GM19395 (cell line): ENCODE results near the gene ARMC9.
A peak's percentile ranks its signal among the peaks of the same experiment; 100 is the strongest.
"Not testable (repeated sequence)": the region's sequence is repeated elsewhere in the genome, so short reads cannot be mapped to it uniquely, and the experiment has no call there.

Experiments
- ATAC-seq: cut with Tn5 transposase; IDR thresholded peaks from one replicate; pipeline ENCODE4 v1.9.1; 2021; ENCODE audit warnings: mild to moderate bottlenecking, moderate library complexity; ENCODE audit not compliant: unreplicated experiment

The ARMC9 gene

GRCh38 chr2:231359948-231360347 is 161.5 kb downstream of the ARMC9 start:
- no peak for ATAC-seq

GRCh38 chr2:231360401-231360800 is 162.0 kb downstream of the ARMC9 start:
- ATAC-seq = no peak

GRCh38 chr2:231360881-231361371 is 162.5 kb downstream of the ARMC9 start:
- ATAC-seq = no peak

- ATAC-seq = peak; percentile 91
Measured at GRCh38 chr2:231361701-231362554, 163.5 kb downstream of the ARMC9 start.

- no peak for ATAC-seq
Measured at GRCh38 chr2:231362555-231363184, 164.2 kb downstream of the ARMC9 start.

- ATAC-seq = no peak
Measured at GRCh38 chr2:231364061-231364460, 165.6 kb downstream of the ARMC9 start.

GRCh38 chr2:231364961-231365810 is 166.8 kb downstream of the ARMC9 start:
- no peak for ATAC-seq

- ATAC-seq = no peak
Measured at GRCh38 chr2:231367178-231367577, 168.7 kb downstream of the ARMC9 start.

GRCh38 chr2:231369580-231370428 is 171.4 kb downstream of the ARMC9 start:
- ATAC-seq = no peak

GRCh38 chr2:231370429-231370748 is 172.0 kb downstream of the ARMC9 start:
- no peak for ATAC-seq

GRCh38 chr2:231370749-231371429 is 172.5 kb downstream of the ARMC9 start:
- ATAC-seq = no peak

- no peak for ATAC-seq
Measured at GRCh38 chr2:231371430-231372054, 173.1 kb downstream of the ARMC9 start.

- ATAC-seq = no peak
Measured at GRCh38 chr2:231372326-231372725, 173.9 kb downstream of the ARMC9 start.

- ATAC-seq = no peak
Measured at GRCh38 chr2:231373184-231373583, 174.8 kb downstream of the ARMC9 start.

GRCh38 chr2:231373786-231374349 is 175.4 kb downstream of the ARMC9 start:
- ATAC-seq = no peak

- ATAC-seq = no peak
Measured at GRCh38 chr2:231374771-231375170, 176.3 kb downstream of the ARMC9 start.

GRCh38 chr2:231375994-231376615 is 177.7 kb downstream of the ARMC9 start:
- not testable (repeated sequence) for ATAC-seq

- no peak for ATAC-seq
Measured at GRCh38 chr2:231376857-231377256, 178.4 kb downstream of the ARMC9 start.
